Spleen (tissue), 11 donors: ENCODE results near the gene SMOC2. TPM values are rescaled to one million over a fixed set of nuclear protein-coding genes. Genes with fewer than 3 reads are reported as not detected.

Source experiments
- DNase-seq: peaks from one replicate; pipeline ENCODE4 v3.0.0-alpha.2; 2020
- H3K27ac ChIP-seq, 8 donors: fragments of 200-600 bp; sonication (generic) in 7 of 8; 1 replicate in 4 of 8; 2 replicates in 4 of 8; pipeline versions ENCODE4 v1.5.0 to v1.8.0; 2016 to 2021; ENCODE audit warnings: inconsistent platforms in 4 of 8, mild to moderate bottlenecking in 4 of 8, moderate library complexity in 1 of 8
- H3K27me3 ChIP-seq, 7 donors: fragments of 200-600 bp; sonication (generic) in 6 of 7; replicated peaks in 1 of 7; 1 replicate in 4 of 7; 2 replicates in 3 of 7; pipeline versions ENCODE4 v1.5.0 to v1.8.0; 2016 to 2021; ENCODE audit warnings: inconsistent platforms in 3 of 7, mild to moderate bottlenecking in 1 of 7
- H3K36me3 ChIP-seq, 6 donors: fragments of 200-600 bp; sonication (generic) in 5 of 6; 1 replicate in 4 of 6; 2 replicates in 2 of 6; pipeline versions ENCODE4 v1.5.0 to v1.8.0; 2016 to 2021; ENCODE audit warnings: inconsistent platforms in 2 of 6
- H3K4me1 ChIP-seq, 6 donors: fragments of 200-600 bp; sonication (generic) in 5 of 6; 1 replicate in 3 of 6; 2 replicates in 3 of 6; pipeline versions ENCODE4 v1.5.0 to v1.8.0; 2016 to 2021; ENCODE audit warnings: inconsistent platforms in 3 of 6
- H3K4me3 ChIP-seq, 8 donors: fragments of 200-600 bp; sonication (generic) in 7 of 8; 1 replicate in 4 of 8; 2 replicates in 4 of 8; pipeline versions ENCODE4 v1.5.0 to v1.8.0; 2016 to 2021; ENCODE audit warnings: inconsistent platforms in 4 of 8, mild to moderate bottlenecking in 4 of 8, moderate library complexity in 2 of 8
- H3K9me3 ChIP-seq, 8 donors: fragments of 200-600 bp; sonication (generic) in 7 of 8; 1 replicate in 4 of 8; 2 replicates in 4 of 8; pipeline versions ENCODE4 v1.5.0 to v1.8.0; 2016 to 2021; ENCODE audit warnings: inconsistent platforms in 4 of 8
- CTCF ChIP-seq, 11 experiments: fragments of 200-600 bp in 7 of 11; fragments of 450-650 bp in 4 of 11; sonication (generic) in 4 of 11; IDR thresholded peaks in 8 of 11; conservative IDR thresholded peaks in 3 of 11; 1 replicate in 7 of 11; 2 replicates in 4 of 11; pipeline versions ENCODE4 v1.4.0 to v1.8.0; 2016 to 2021; ENCODE audit warnings: antibody characterized with exemption in 11 of 11, inconsistent platforms in 4 of 11, mild to moderate bottlenecking in 1 of 11
- POLR2A ChIP-seq, 3 donors: fragments of 450-650 bp; IDR thresholded peaks; one replicate each; pipeline ENCODE4 v1.5.1; 2017; ENCODE audit warnings: antibody characterized with exemption in 3 of 3, mild to moderate bottlenecking in 1 of 3
- POLR2AphosphoS5 ChIP-seq, 3 donors: sonication (generic); formaldehyde crosslinking; IDR thresholded peaks; one replicate each; pipeline ENCODE4 v1.5.1; 2017; ENCODE audit warnings: antibody characterized with exemption in 3 of 3
- WGBS, 5 donors: extraction: QIAGEN DNeasy Blood & Tissue Kit in 3 of 5; methylation state at CpG; one replicate each; pipeline versions ENCODE4 v1.1.5 to v1.1.7; 2013 to 2018; 5-methylcytosine and 5-hydroxymethylcytosine counted together
- intact Hi-C: fragments of 100-400 bp; cut with DNase I; formaldehyde crosslinking; loops from one replicate; pipeline ENCODE4 v1.15.0; 2023; ENCODE audit warnings: low total_unique reads
- polyA plus RNA-seq, 3 donors: library from polyadenylated mRNA; stranded (reverse); fragments of 200-250 nt; gene quantifications; one replicate each; pipeline ENCODE4 v1.2.1, GENCODE V29; 2013
- total RNA-seq, 7 donors: library from RNA; depleted of rRNA in 3 of 7; stranded (reverse); fragments of >200 nt in 3 of 7; fragmentation: NEBNext Ultra II Directional in 4 of 7; extraction: Animal tissue kit (Norgen Biotek cat#: 25700) in 4 of 7; gene quantifications; one replicate each; pipeline versions ENCODE4 v1.1.0 to v1.2.1, GENCODE V29; 2016 to 2021
- donor health status: healthy with polysubstance abuse.
- donor health status: DM: no; HTN: no; CAD: no; lungs with moderate emphysema.
- donor health status: DM: no; HTN: no; CAD: no.
- donor health status: Bipolar disorder and iron deficiency.
- donor health status: healthy.
- donor health status: DM: no; HTN: no; CAD: no.
- donor health status: DM: yes; HTN: yes; CAD: no.

The SMOC2 gene
- total and polyA plus RNA-seq, 10 donors = 0.94 to 7.6 (median 1.8) TPM

DNA sequence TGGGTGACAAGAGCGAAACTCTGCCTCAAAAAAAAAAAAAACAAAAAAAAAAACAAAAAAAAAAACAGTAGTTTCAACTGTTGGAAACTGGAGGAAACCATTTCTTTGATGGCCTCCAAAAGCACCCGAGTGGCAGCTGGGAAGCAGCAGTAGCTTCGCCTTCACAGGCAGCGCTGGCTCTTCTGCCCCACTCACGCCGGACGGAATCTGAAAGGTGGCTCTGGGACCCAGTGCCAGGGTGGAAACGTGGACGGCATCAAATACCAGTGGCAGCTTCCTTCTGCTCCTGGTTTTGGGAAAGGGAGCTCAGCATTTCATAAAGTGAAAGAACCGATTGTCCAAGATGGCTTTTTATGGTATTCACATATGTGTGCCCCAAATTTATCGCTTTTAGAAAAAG lies 159.4 kb downstream of the SMOC2 start:
- 91 to 95% (median 94%) methylated on average over 11 of the region's 11 CpGs for WGBS, 5 donors
- Histone ChIP-seq H3K4me3 (no peak overlapping the region), H3K36me3 (no peaks in the 10 kb centered on the region), H3K27me3 (peaks cover 0 to 16% (median 0%) of the 10 kb centered on the region in 7 donors), H3K27ac (no peak overlapping the region), H3K9me3 (peaks cover 0 to 8% (median 0%) of the 10 kb centered on the region in 8 donors), H3K4me1 (no peaks in the 10 kb centered on the region)
- TF ChIP-seq POLR2A (IDR thresholded peaks at IDR 0.05) (no peak), POLR2AphosphoS5 (IDR thresholded peaks at IDR 0.05) (no peak), CTCF (IDR thresholded peaks at IDR 0.05 in 8 of 11, conservative IDR thresholded peaks at IDR 0.05 in 3 of 11) (no peak)
- no peak for DNase-seq
- intact Hi-C loops = no loop called here

- no peak overlapping the region for H3K27ac ChIP-seq
Observed at GRCh38 chr6:168601111-168601510, 160.1 kb downstream of the SMOC2 start.

DNA sequence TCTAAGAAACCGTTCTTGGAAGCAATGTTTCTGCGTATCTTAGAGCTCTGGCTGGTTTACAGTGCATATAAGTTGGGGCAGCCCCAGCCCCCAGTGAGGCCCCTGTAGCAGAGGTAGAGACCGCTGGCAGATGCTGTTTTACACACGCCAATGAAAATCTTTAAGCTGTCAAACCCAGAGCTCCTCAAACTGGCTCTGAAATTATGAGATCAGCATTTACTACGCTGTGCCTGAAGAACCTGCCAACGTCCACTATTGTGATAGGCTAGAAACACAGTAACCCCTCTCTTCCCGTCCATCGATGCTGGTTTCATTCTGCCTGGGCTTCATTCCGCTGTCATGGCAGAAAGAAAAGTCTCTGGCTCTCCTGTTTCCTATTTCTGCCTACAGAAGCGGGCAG lies 160.6 kb downstream of the SMOC2 start:
- no peaks in the 10 kb centered on the region for H3K36me3 ChIP-seq
- H3K9me3 ChIP-seq = peaks cover 0 to 7% (median 0%) of the 10 kb centered on the region in 8 donors
- H3K4me1 ChIP-seq = no peaks in the 10 kb centered on the region
- WGBS, 5 donors = 77 to 82% (median 80%) methylated on average over 10 of the region's 10 CpGs
- intact Hi-C loops = no loop called here
- no peak for DNase-seq
- TF ChIP-seq POLR2AphosphoS5 (IDR thresholded peaks at IDR 0.05) (no peak), POLR2A (IDR thresholded peaks at IDR 0.05) (no peak), CTCF (IDR thresholded peaks at IDR 0.05 in 8 of 11, conservative IDR thresholded peaks at IDR 0.05 in 3 of 11) (no peak)
- no peak overlapping the region for H3K4me3 ChIP-seq
- no peak overlapping the region for H3K27ac ChIP-seq
- peaks cover 0 to 16% (median 0%) of the 10 kb centered on the region in 7 donors for H3K27me3 ChIP-seq

More at GRCh38 chr6:168601111-168601510, 160.1 kb downstream of the SMOC2 start:
- no peak for TF ChIP-seq POLR2AphosphoS5 (IDR thresholded peaks at IDR 0.05)
- TF ChIP-seq CTCF (IDR thresholded peaks at IDR 0.05 in 8 of 11, conservative IDR thresholded peaks at IDR 0.05 in 3 of 11) = no peak
- TF ChIP-seq POLR2A (IDR thresholded peaks at IDR 0.05) = no peak
- Histone ChIP-seq H3K4me3 (no peak overlapping the region), H3K36me3 (no peaks in the 10 kb centered on the region), H3K27me3 (peaks cover 0 to 16% (median 0%) of the 10 kb centered on the region in 7 donors), H3K9me3 (peaks cover 0 to 7% (median 0%) of the 10 kb centered on the region in 8 donors), H3K4me1 (no peaks in the 10 kb centered on the region)
- intact Hi-C loops = no loop called here
- no peak for DNase-seq
- 89 to 91% (median 91%) methylated on average over 17 of the region's 17 CpGs for WGBS, 5 donors

DNA sequence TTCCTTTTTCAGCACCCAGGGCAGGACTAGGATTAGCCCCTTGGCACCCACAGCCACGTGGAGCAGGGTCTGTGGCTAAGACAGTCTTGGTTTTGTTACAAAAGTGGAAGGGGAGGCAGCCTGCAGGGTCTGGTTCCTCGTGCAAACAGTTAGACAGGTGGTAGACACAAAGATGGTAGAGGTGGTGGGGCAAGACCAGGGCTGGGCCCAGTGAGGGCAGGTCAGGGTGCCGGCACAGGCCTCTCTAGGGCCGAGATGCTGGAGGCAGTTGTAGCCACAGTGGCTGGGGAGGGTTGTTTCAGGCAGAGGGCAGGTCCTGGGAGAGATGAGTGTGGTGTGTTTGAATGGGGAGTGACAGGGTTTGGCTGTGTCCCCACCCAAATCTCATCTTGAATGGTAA lies 161.6 kb downstream of the SMOC2 start:
- Histone ChIP-seq H3K9me3 (peaks cover 0 to 7% (median 0%) of the 10 kb centered on the region in 8 donors), H3K4me3 (no peak overlapping the region), H3K36me3 (no peaks in the 10 kb centered on the region), H3K27ac (no peak overlapping the region), H3K4me1 (no peaks in the 10 kb centered on the region), H3K27me3 (peaks cover 0 to 19% (median 0%) of the 10 kb centered on the region in 7 donors)
- WGBS, 5 donors = 64 to 73% (median 68%) methylated on average over 4 of the region's 4 CpGs
- intact Hi-C loops = no loop called here
- TF ChIP-seq POLR2A (IDR thresholded peaks at IDR 0.05) (no peak), POLR2AphosphoS5 (IDR thresholded peaks at IDR 0.05) (no peak), CTCF (IDR thresholded peaks at IDR 0.05 in 8 of 11, conservative IDR thresholded peaks at IDR 0.05 in 3 of 11) (no peak)
- no peak for DNase-seq
